ENCODE results near the gene PA2G4.

PA2G4 gene

GRCh38 chr12:56158029-56158925, 53.9 kb downstream of the PA2G4 start, which contains the start of gene MYL6:
Gene MYL6, plus strand, starts transcription at chr12:56158359. Its CDS starts 43 bp downstream, at chr12:56158402.
- Histone ChIP-seq H3K27ac (ENCODE audit: low read depth, low read length) (peak within 1 kb of the TSS; percentile 96), H3K9me3 (ENCODE audit: control insufficient read depth in 1 of 2, low read length in 2 of 2) (no peaks in the 10 kb centered on the region), H3K4me3 (ENCODE audit: low read depth in 1 of 2, low read length in 2 of 2) (peak within 1 kb of the TSS; percentile 86 to 93), H3K27me3 (ENCODE audit: control insufficient read depth in 1 of 2, insufficient read depth in 2 of 2, low read length in 2 of 2) (no peaks in the 10 kb centered on the region), H3K9ac (ENCODE audit: low read depth in 1 of 2, low read length in 2 of 2) (peak within 1 kb of the TSS; percentile 99 to 100), H3K36me3 (ENCODE audit: control insufficient read depth in 1 of 2, insufficient read depth in 2 of 2, low read length in 2 of 2) (peaks cover 33 to 38% of the 10 kb centered on the region in 2 donors), H3K4me1 (ENCODE audit: control insufficient read depth in 1 of 2, insufficient read depth in 2 of 2, low read length in 2 of 2) (peaks cover 35 to 48% of the 10 kb centered on the region in 2 donors)

GRCh38 chr12:56158926-56159461, 54.6 kb downstream of the PA2G4 start:
- peaks cover 33 to 45% of the 10 kb centered on the region in 2 donors for H3K4me1 ChIP-seq (ENCODE audit: control insufficient read depth in 1 of 2, insufficient read depth in 2 of 2, low read length in 2 of 2)
- H3K9ac ChIP-seq (ENCODE audit: low read depth in 1 of 2, low read length in 2 of 2): peak overlapping the region; percentile 99 to 100

GRCh38 chr12:56159482-56160192, 55.3 kb downstream of the PA2G4 start:
- H3K27me3 ChIP-seq (ENCODE audit: control insufficient read depth in 1 of 2, insufficient read depth in 2 of 2, low read length in 2 of 2): no peaks in the 10 kb centered on the region
- H3K4me3 ChIP-seq (ENCODE audit: low read depth in 1 of 2, low read length in 2 of 2): peak overlapping the region; percentile 86 to 93
- peaks cover 38 to 47% of the 10 kb centered on the region in 2 donors for H3K36me3 ChIP-seq (ENCODE audit: control insufficient read depth in 1 of 2, insufficient read depth in 2 of 2, low read length in 2 of 2)
- no peaks in the 10 kb centered on the region for H3K9me3 ChIP-seq (ENCODE audit: control insufficient read depth in 1 of 2, low read length in 2 of 2)
- H3K27ac ChIP-seq (ENCODE audit: low read depth, low read length): peak overlapping the region; percentile 96
- peaks cover 33 to 45% of the 10 kb centered on the region in 2 donors for H3K4me1 ChIP-seq (ENCODE audit: control insufficient read depth in 1 of 2, insufficient read depth in 2 of 2, low read length in 2 of 2)
- H3K9ac ChIP-seq (ENCODE audit: low read depth in 1 of 2, low read length in 2 of 2): peak overlapping the region; percentile 99 to 100

More at GRCh38 chr12:56158926-56159461, 54.6 kb downstream of the PA2G4 start:
- Histone ChIP-seq H3K27me3 (ENCODE audit: control insufficient read depth in 1 of 2, insufficient read depth in 2 of 2, low read length in 2 of 2) (no peaks in the 10 kb centered on the region), H3K9me3 (ENCODE audit: control insufficient read depth in 1 of 2, low read length in 2 of 2) (no peaks in the 10 kb centered on the region), H3K36me3 (ENCODE audit: control insufficient read depth in 1 of 2, insufficient read depth in 2 of 2, low read length in 2 of 2) (peaks cover 38 to 41% of the 10 kb centered on the region in 2 donors), H3K27ac (ENCODE audit: low read depth, low read length) (peak overlapping the region; percentile 96), H3K4me3 (ENCODE audit: low read depth in 1 of 2, low read length in 2 of 2) (peak overlapping the region; percentile 86 to 93)

DNA sequence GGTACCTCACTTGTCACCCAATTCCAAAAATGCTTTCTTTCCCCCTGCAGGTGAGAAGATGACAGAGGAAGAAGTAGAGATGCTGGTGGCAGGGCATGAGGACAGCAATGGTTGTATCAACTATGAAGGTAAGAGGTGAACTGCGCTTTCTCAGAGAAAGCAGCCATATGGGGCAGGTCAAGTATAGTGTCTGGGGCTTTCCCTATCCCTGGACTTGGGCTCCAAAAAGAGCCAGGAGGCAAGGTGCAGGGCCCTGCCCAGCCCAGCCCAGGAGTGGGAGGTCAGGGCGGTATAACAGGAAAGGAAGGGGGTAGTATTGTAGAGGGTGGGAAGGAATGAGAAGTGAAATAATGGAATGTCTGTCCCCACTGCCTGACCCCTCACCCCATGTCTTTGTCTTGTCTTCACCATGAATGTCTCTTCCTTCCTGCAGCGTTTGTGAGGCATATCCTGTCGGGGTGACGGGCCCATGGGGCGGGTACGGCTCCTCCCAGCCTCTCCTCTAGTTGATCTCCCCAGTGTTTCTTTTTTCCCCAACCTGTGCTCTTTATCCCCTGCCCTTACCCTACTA, 55.9 kb downstream of the PA2G4 start:
- Histone ChIP-seq H3K27me3 (ENCODE audit: control insufficient read depth in 1 of 2, insufficient read depth in 2 of 2, low read length in 2 of 2) (no peaks in the 10 kb centered on the region), H3K9ac (ENCODE audit: low read depth in 1 of 2, low read length in 2 of 2) (peak overlapping the region; percentile 99 to 100), H3K4me3 (ENCODE audit: low read depth in 1 of 2, low read length in 2 of 2) (peak overlapping the region; percentile 86 to 93), H3K4me1 (ENCODE audit: control insufficient read depth in 1 of 2, insufficient read depth in 2 of 2, low read length in 2 of 2) (peaks cover 29 to 40% of the 10 kb centered on the region in 2 donors), H3K9me3 (ENCODE audit: control insufficient read depth in 1 of 2, low read length in 2 of 2) (no peaks in the 10 kb centered on the region), H3K36me3 (ENCODE audit: control insufficient read depth in 1 of 2, insufficient read depth in 2 of 2, low read length in 2 of 2) (peaks cover 38 to 52% of the 10 kb centered on the region in 2 donors), H3K27ac (ENCODE audit: low read depth, low read length) (peak overlapping the region; percentile 96)

DNA sequence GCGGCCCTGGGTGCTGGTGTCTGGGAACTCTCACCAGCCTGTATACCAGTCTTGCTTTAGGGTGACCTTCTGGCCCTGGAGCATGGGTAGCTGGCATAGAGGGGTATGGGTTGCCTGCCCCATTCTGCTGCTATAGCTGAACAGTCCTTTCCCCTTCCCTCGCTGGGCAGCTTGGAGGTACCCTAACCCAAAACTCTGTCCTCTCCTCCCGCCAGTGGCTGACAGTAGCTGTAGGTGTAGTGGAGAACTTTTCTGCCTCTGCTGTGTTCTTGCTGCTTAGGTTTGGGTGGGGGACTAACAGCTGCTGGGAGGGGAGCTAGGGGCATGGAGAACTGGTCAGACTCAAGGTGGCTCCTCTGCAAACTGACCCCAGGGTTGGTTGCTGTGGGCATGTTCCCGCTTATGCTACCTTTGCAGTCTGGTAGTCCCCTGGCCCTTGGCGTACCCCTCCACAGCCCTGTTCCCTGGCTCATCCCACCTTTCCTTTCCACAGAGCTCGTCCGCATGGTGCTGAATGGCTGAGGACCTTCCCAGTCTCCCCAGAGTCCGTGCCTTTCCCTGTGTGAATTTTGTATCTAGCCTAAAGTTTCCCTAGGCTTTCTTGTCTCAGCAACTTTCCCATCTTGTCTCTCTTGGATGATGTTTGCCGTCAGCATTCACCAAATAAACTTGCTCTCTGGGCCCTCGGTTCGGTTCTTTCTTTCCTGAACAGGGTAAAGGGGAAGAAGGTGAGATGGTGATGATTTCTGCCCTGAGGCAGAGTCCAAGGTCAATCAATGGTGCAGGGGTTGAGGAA, 56.7 kb downstream of the PA2G4 start:
- peak overlapping the region; percentile 96 for H3K27ac ChIP-seq (ENCODE audit: low read depth, low read length)
- H3K36me3 ChIP-seq (ENCODE audit: control insufficient read depth in 1 of 2, insufficient read depth in 2 of 2, low read length in 2 of 2): peaks cover 38 to 59% of the 10 kb centered on the region in 2 donors

GRCh38 chr12:56161690-56162351, 57.5 kb downstream of the PA2G4 start:
- Histone ChIP-seq H3K4me3 (ENCODE audit: low read depth in 1 of 2, low read length in 2 of 2) (no peak overlapping the region), H3K36me3 (ENCODE audit: control insufficient read depth in 1 of 2, insufficient read depth in 2 of 2, low read length in 2 of 2) (peaks cover 38 to 65% of the 10 kb centered on the region in 2 donors), H3K27me3 (ENCODE audit: control insufficient read depth in 1 of 2, insufficient read depth in 2 of 2, low read length in 2 of 2) (no peaks in the 10 kb centered on the region), H3K9me3 (ENCODE audit: control insufficient read depth in 1 of 2, low read length in 2 of 2) (no peaks in the 10 kb centered on the region), H3K27ac (ENCODE audit: low read depth, low read length) (no peak overlapping the region), H3K9ac (ENCODE audit: low read depth in 1 of 2, low read length in 2 of 2) (peak overlapping the region; percentile 99 to 100), H3K4me1 (ENCODE audit: control insufficient read depth in 1 of 2, insufficient read depth in 2 of 2, low read length in 2 of 2) (peaks cover 25 to 33% of the 10 kb centered on the region in 2 donors)

More for the DNA sequence above, 56.7 kb downstream of the PA2G4 start:
- Histone ChIP-seq H3K4me1 (ENCODE audit: control insufficient read depth in 1 of 2, insufficient read depth in 2 of 2, low read length in 2 of 2) (peaks cover 25 to 33% of the 10 kb centered on the region in 2 donors), H3K4me3 (ENCODE audit: low read depth in 1 of 2, low read length in 2 of 2) (peak overlapping the region; percentile 86 to 93), H3K9ac (ENCODE audit: low read depth in 1 of 2, low read length in 2 of 2) (peak overlapping the region; percentile 99 to 100), H3K27me3 (ENCODE audit: control insufficient read depth in 1 of 2, insufficient read depth in 2 of 2, low read length in 2 of 2) (no peaks in the 10 kb centered on the region), H3K9me3 (ENCODE audit: control insufficient read depth in 1 of 2, low read length in 2 of 2) (no peaks in the 10 kb centered on the region)

GRCh38 chr12:56162468-56163290, 58.3 kb downstream of the PA2G4 start:
- Histone ChIP-seq H3K9ac (ENCODE audit: low read depth in 1 of 2, low read length in 2 of 2) (peak overlapping the region in 1 of 2 donors; percentile 5), H3K27ac (ENCODE audit: low read depth, low read length) (no peak overlapping the region), H3K36me3 (ENCODE audit: control insufficient read depth in 1 of 2, insufficient read depth in 2 of 2, low read length in 2 of 2) (peaks cover 42 to 73% of the 10 kb centered on the region in 2 donors), H3K27me3 (ENCODE audit: control insufficient read depth in 1 of 2, insufficient read depth in 2 of 2, low read length in 2 of 2) (no peaks in the 10 kb centered on the region), H3K4me3 (ENCODE audit: low read depth in 1 of 2, low read length in 2 of 2) (no peak overlapping the region), H3K4me1 (ENCODE audit: control insufficient read depth in 1 of 2, insufficient read depth in 2 of 2, low read length in 2 of 2) (peaks cover 25 to 28% of the 10 kb centered on the region in 2 donors), H3K9me3 (ENCODE audit: control insufficient read depth in 1 of 2, low read length in 2 of 2) (no peaks in the 10 kb centered on the region)
